GM18519 (cell line): ENCODE measurements around the gene HPCAL1.

Experiments used
- ATAC-seq: cut with Tn5 transposase; IDR thresholded peaks from one replicate; pipeline ENCODE4 v1.9.1; 2021; ENCODE audit warnings: mild to moderate bottlenecking, moderate library complexity; ENCODE audit not compliant: unreplicated experiment, low FRiP score

HPCAL1 gene

DNA sequence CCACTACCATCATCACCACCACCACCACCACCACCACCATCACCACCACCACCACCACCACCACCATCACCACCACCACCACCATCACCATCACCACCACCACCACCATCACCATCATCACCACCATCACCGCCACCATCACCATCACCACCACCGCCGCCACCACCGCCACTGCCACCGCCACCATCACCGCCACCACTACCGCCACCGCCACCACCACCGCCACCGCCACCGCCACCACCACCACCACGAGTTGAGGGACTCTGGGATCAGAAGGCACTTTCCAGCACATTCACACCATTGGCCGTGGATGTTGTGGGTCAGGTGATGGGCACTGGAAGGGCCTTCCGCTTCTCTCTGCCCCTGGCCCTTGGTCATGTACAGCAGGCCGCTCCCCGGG lies 96.7 kb downstream of the HPCAL1 start:
- ATAC-seq, result no peak

DNA sequence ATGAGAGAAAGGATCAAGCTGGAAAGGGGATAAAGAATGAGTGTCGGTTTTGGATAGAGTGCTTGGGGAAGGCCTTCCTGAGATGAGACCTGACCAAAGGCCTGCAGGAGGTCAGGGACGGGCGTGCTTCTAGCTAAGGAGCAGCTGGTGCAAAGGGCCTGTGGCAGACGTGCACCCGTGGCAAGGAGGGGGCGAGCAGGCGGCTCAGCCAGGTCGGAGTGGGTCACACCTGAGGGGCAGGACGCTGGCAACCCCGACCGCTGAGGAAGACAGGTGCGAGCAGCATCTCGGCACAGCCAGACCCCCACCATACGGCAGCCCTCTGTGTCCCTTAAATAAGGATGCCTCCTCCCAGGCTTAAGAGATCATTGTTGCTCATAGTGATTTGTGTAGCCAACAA lies 97.3 kb downstream of the HPCAL1 start:
- no peak for ATAC-seq

DNA sequence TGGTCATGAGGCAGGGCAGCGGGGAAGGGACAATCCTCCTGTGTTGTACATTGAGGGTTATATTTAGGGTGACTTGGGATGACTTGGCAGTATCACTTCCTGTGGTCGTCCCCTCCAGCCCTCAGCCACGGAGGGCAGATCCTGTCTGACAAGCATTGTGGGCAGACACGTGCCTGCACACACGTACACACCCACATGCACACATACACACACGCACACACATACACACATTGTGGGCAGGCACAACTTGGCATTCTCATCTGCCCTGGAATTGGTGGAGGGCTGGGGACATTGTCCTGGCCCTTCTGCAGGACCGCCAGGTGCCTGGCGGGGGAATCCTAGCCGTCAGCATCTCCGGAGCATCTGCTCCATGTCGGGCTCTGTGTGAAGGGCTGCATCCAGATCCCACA lies 97.9 kb downstream of the HPCAL1 start:
- no peak for ATAC-seq

DNA sequence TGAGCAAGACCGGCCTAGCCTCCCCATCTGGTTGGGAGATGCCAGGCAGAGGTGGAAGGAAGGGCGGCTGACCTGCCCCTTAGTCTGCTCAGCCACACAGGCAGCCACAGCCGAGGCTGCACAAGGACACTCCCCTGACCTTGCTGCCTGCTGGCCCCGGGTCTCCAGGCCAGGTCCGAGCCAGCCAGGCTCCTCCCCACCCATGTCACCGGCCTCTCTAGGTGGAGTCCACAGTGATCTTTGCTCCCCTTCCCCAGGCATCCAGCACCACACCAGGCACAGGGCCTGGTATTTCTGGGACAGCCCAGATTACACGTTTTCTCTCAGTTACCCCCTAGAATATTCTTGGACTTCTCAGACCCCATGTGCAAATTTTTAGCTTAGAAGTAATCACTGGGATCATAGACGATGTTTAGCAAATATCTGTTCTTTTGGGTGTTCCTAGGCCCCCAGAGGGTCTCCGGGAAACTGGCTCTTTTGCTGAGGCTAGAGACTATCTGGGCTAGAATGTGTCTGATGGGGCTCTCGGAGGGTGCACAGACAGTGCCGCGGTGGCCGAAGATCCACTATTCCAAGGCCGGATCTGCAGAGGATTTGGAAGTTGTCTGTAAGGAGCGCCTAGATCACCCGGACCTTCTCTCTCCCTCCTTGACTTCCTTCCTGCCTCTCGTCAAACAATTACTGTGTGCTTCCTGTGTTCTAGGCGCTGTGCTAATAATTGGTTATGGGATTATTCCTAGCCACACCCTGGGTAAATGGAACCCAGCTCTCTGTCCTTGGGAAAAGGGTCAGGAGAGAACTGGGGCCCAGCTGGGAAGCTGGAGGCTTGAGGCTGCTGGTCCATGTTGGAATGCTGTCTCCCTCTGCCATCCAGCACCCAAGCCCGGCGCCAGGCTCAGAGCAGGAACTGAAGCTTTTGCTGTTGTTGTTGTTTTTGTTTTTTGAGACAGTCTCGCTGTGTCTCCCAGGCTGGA lies 98.6 kb downstream of the HPCAL1 start:
- ATAC-seq, result no peak

DNA sequence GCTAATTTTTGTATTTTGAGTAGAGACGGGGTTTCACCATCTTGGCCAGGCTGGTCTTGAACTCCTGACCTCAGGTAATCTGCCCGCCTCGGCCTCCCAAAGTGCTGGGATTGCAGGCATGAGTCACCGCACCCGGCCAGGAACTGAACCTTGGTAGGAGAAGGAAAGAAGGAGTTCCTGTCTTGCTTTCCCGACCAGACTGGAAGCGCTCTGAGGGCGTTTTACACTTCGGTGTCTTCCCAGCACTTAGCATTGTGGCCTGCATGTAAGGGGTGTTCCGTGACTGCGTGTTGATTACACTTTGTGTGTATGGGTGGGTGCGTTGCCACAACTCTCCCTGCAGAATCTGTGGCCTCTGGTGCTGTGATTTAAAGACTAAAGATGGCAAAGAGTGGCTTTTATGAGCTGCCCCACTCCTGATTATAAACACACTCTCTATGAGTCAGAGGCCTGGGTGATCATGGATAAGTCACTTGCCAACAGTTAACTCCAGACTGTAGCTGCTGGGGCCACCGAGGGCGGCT lies 99.4 kb downstream of the HPCAL1 start:
- no peak for ATAC-seq

DNA sequence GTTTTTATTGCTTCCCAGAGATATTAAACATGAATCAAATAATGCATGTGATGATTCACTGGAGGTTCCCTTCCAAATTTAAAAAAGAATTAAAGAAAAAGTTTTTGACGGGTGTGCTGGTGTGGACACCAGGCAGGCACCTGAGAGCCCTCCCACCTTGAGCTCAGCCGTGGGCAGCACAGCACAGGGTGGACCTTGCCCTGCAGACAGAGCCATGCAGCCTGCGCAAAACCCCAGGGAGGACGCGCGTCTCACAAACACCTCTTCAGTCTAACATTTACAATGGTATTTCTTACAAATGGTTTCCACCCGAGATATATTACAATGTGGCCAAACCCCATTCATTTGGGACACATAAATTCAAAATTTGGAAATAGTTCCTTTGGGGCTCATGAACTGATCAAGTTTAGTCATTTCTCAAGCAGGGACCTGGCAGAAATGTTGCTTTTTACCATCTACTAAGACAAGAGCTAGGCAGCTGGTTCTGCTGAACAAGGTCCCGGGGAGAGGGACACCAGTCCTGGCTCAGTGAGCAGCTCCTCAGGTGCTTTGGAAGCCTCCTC lies 100.0 kb downstream of the HPCAL1 start:
- ATAC-seq, result no peak

DNA sequence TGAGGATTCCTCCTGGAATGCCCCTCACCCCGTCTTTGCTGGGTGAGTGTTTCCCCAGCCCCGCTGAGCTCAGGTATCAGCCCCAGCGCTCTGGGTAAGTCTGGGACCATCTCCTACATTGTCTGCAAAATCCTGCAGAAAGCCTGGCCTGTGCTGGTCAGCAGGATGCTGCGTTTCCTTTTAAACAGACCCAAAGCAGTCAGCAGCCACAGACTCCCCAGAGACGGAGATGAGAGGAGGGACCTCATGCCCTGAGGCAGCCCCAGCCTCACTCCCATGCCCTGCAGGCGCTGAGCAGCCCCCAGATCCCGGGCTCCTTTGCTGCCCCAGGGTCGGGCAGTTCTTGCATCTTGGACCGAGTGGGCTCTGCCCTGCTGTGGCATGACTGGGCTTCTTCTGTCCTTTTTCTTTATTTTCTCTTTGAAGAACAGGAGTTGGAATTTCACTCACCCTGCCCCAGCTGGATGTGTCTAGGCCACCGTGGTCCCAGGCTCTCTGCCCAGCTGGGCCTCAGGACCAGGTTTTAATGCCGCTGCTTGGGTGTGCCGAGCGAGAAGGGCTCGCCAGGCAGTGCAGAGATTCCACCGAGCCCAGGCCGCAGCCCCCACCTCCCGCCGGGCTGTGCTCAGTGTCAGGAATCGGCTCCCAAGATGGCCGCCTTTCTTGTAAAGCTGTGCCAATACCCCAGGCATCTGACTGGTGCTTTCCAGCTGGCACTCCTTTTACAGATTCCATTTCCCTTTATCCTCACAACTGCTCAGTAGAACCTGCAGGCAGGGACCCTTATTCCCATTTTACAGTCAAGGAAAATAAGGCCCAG lies 101.8 kb downstream of the HPCAL1 start:
- no peak for ATAC-seq

DNA sequence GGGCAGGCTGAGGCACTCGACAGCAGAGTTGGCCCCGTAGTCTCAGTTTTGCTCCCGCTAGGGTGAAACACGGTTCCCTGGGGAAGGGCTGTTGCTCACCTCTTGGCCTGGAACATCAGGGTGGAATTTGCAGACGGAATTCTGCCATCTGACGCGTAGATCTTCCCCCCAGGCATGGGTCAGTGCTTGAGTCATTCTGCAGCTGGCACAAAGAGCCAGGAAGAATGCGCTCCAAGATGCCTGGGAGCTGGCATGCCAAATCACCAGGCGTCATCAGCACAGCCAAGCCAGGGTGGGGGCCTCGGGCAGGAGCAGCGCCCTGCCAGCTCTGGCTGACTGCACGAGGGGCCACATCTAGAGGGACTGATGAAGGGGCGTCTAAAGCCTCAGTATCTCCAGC lies 102.7 kb downstream of the HPCAL1 start:
- no peak for ATAC-seq

DNA sequence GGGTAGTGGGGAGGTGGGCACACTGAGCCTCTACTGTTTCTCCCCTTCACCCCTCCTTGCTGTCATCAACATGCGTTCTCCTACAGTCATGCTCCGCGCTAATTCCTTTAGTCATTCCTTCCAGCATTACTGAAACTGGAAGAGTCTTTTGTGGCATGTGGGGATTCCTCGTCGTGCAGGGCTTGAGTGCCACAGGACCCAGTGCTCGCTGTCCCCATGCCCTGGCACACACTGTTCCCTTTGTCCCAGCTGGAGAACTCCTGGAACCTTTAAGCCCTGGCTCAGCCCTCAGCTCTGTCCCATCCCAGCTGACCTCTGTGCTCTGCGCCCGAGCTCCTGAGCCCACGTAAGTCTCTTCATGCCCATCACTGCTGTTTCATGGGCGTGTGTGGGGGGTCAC lies 103.3 kb downstream of the HPCAL1 start:
- no peak for ATAC-seq

DNA sequence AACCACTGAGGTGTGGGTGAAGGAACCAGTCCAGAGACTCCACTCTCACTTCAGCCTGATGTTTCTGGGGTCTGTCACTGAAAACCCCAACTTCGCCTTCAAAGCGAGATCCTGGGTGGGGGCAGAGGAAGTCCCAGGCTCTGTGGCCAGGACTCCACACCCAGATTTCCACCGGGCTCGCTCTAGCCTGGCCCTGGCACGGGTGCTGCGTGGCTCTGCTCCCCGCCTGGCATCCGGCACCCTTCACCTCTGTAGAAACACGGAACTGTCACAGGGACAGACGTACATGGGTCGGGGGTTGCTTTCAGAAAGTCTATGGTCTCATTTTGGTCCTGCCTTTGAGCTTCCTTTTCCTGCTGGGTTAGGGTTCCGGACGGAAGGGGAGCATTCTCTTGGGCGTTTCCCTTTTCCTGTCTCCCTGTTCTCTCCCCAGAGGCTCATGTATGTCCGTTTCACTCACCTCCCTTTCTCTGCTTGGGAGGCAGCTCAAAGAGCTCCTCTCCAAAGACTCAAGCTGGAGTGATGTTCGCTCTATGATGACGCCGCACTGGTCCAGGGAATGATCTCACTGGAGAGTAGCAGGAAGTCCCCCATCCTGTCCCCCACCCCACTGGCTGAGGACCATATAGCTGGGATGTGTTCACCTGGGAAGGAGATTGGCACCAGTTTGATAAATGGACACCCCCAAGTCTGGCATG lies 103.9 kb downstream of the HPCAL1 start:
- ATAC-seq, result no peak

DNA sequence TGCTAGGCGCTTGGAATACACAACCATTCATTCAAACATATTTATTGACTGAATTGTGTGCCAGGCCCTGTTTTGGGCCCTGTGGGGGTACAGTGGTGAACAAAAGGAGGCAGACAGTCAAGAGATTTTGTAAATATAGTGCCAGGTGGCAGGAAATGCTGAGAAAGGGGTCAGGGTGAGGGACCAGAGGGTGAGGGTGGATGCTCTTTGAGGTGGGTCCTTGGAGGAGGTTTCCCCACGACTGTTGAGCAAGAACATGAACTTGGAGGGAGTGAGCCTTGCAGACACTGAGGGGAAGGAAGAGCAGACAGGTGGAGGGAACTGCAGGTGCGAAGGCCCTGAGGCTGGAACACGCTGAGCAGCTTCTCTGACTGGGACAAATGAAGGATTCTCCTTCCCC lies 104.7 kb downstream of the HPCAL1 start:
- no peak for ATAC-seq

DNA sequence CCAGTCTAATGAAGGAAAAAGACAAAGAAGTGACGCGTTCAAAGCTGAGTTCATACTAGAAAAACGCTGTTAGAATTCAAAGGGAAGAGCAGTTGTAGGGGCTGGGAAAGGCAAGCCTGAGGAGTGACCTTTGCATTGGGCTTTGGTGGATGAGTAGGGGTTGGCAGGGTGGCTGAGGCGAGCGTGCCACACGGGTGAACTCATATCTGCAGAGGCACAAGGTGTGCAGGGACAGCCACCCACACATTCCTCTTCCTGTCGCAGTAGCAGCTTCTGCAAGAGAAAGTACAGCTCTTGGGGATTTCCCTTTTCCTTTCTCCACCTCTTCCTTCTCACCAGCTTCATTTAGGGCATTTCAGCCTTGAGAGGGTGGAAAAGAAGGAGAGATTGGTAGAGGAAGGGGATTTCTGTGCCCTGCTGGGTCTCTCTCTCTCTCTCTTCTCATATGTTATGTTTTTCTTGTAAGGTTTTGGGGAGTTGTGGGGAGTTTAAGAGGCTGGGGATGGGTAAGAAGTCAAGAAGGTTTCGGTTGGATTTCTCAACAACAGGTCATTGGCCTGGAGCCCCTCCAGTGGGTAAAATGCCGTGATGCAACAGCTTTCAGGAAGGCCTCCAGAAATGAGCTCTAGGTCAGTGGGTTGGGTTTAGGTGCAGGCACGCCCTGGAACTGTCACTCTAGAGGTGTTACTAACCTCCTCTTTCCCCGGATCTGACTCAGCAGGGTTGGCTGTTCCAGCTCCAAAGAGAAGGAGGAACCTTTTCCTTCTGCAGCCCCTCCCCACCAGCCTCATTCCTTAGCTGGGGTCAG lies 105.3 kb downstream of the HPCAL1 start:
- ATAC-seq, result no peak

DNA sequence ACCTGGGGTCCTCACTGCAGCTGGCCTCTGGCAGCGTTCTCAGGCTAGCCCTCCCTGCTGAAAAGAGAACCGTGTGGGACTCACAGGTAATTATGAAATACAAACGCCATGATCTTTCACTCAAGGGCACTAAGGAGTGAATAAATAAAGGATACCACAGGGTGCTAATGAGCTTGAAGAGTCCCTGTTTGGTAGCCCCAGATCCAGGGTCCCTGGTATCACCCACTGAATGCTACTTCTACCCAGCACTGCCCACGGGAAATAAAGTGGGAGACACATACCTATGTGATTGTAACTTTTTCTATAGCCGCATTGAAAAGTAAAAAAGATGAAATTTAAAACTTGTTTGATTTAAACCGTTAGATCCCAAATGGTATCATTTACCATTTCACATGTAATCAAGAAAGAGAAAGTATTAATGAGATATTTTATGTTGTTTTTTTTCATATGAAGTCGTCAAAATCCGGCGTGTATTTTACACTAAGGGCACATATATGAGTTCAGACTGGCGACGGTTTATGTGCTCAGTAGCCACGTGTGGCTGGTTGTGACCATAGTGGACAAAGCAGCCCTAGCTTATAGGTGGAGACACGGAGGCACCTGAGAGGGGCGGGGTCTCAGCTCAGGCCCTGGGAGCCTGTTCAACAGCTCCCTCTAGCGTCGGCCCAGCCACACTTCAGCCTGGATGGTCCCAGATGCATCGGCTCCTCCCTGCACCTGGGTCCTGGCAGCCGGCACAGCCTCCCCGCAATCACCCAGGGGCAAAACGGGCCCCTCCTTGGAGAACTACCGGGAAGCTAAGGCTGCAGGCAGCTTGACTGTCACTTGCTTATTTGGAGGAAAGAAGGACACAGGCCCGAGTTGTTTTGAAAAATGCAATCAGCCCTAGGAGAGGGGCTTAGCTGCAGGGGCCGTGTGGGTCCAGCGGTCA lies 106.2 kb downstream of the HPCAL1 start:
- peak; percentile 36 for ATAC-seq

DNA sequence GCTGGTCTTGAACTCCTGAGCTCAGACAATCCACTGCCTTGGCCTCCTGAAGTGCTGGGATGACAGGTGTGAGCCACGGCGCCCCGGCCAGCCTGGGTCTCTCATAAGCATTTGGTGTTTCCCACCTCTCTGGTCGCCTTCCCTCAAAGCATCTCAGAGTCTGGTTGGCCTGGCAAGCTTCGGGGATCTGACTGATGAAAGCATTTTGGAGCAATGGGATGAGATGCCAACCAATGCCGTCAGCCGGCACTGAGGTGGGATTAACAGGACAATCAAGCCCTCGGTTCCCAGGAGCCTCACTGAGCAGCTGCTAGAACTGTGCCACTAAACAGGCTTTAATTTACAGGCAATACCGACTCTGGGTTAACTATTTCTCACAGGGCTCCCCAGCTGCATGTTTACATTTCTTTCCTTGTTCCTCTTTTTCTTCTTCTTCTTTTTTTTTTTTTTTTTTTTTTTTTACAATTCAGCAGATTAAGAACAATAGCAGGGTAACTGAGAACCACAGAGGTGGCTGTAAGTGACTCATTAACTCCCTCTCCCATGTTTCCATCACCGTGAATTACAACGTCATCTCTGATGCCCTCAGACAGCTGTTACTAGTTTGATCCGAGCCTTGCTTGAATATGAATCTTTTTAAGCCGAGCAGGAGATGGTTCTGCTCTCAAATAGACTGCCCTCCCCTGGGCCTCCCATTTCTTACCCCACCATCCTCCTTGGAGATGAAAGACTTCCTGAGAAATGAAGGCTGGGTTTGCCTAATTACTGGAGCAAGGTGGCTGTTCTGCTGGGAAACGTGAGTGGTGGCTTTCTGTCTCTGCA lies 107.5 kb downstream of the HPCAL1 start:
- no peak for ATAC-seq

DNA sequence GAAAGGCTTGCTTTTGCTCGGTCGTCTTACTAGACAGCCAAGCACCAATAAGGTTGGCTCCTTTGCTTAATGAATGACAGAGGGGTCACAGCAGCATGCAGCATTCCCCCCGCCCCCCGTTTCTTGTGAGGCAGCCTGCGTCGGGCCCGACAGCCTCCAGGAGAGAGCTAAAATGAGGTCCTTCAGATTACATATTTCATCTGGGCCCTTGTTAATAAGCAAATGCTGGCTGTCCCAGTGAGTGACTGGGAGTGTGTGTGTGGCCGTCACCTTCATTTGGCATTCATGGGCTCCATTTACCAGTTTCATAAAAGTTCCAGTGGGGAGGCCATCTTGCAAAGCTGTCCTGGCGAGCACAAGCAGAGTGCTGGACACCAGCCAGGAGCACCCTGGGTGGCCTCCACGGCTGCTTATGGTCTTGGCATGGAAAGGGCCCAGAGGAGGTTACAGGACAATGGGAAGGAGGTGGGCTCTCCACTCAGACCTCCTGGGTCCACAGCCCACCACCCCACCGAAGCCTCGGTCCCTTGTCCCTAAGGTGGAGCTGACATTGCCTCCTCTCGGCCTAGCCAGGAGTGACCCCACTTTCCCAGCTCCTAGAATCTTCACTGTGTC lies 108.2 kb downstream of the HPCAL1 start:
- no peak for ATAC-seq

DNA sequence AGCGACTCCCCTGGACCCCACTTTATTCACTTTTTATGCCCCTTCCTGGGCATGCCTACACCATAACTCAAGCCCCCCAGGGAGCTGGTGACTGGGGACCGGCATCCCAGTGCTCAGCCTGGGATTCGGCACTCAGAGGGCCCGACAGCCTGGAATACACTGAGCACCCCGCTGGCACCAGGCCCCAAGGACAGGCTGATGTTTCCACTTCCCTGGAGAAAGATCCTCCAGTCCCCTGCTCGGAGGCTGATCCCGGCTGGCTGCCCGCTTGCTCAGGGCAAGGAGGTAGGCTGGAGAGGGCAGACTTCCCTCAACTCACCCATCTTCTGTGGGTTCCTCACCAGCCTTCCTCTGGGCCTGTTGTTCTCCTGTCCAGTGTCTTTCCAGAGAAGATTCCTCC lies 108.9 kb downstream of the HPCAL1 start:
- ATAC-seq, result no peak

DNA sequence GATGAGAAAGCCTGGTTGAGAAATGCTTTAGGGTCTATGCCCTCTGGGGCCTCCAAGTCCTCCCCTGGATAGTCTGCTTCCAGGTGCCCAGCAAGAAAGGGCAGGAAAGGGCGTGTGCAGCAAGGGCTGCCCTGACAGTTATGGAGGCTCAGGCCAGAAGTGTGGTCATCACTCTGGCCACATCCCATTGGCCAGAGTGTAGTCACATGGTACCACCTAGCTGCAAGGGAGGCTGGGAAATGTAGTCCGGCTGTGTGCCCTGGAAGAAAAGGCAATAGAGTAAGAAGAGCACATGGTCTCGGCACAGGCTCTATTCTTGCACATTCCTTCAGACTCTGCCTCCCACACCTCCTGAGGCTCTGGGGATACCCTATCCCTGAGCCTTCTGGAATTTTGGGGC lies 109.7 kb downstream of the HPCAL1 start:
- ATAC-seq, result peak; percentile 37
